Activated CD8-positive, alpha-beta memory T cell treated with anti-CD3 and anti-CD28 coated beads, Interleukin-2, amount 50 U/mL, for 4 hours (primary cell): Measurements from ENCODE around the gene DKC1.

ENCODE experiments used
- DNase-seq: peaks from one replicate; pipeline ENCODE4 v3.0.0-alpha.2; 2020

The DKC1 gene

GRCh38 chrX:154738011-154738738 is 24.5 kb upstream of the DKC1 start:
- DNase-seq: peak; percentile 33

DNA sequence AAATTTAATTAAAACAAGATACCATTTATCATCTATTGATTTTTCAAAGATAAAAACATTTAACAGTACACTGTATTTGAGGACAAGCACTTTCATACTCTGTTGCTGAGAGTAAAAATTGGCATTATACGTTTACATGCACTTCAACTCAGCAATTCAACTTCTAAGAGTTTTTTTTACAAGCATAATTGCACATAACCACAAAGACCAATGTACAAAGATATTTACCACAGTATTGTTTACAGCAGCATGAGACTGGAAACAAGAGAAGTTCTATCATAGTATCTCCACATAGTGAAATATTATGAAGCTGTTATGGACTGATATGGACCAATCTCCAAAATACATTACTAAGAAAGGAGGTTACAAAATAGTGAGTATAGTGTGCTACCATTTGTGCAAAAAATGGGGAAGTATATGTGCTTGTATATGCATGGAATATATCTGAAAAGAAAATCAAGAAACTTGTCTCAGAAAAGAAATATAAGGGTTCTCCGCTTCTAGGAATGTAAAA is 22.7 kb upstream of the DKC1 start:
- no peak for DNase-seq

- no peak for DNase-seq
These were observed 20.1 kb upstream of the DKC1 start for GRCh38 chrX:154742613-154743012.

DNA sequence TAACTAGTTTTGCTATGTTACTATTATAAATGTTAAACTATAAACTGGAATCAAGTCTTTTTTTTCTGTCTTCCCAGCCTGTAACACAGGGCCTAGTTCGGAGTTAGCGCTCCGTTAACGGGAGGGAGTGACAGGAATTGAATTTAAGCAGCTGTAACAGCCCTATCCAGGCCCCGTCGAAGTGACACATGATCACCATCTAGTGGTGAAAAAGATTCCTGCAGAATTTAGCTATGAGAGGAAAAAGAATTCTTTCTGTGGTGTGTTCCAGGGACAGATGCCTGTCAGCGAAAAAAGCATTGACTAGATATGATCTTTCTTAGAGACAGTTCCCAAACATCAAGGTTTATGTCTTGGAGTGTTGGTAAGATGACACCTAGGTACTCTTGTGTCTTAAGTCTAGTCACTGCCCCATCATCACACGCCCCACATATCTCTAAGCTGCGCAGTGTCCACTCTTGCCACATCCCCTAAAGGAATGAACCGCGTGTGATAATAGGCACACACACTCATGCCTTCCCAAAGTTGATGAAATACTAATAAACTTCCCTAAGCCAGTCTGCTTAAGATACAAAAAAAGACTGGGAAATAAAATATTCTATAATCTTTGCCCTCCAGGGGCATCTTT is 13.8 kb upstream of the DKC1 start:
- DNase-seq: peak; percentile 28

DNA sequence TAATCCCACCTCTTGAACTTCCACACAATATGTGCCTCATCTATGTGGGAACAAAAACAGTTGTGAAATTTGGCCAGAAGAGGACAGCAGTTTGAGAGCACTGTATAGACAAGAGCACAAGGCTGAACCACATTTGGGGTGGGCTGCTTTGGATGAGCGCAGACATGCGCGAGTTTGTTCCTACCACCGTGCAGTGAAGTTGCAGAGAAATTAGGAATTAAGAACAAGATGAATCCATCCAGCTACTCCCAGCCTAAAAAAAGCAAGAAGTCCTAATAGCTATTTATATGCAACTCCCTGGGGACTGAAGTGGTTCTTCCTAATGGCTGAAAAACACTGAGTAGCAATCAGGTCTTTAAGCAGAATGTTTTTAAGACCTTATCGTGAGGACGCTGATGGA is 12.8 kb upstream of the DKC1 start:
- DNase-seq: no peak

GRCh38 chrX:154750301-154751202 is 12.1 kb upstream of the DKC1 start, which contains the start of gene GAB3:
GAB3 (minus strand) TSS chrX:154751077; CDS start chrX:154751025, 52 bp downstream.
- DNase-seq: peak; percentile 45

DNA sequence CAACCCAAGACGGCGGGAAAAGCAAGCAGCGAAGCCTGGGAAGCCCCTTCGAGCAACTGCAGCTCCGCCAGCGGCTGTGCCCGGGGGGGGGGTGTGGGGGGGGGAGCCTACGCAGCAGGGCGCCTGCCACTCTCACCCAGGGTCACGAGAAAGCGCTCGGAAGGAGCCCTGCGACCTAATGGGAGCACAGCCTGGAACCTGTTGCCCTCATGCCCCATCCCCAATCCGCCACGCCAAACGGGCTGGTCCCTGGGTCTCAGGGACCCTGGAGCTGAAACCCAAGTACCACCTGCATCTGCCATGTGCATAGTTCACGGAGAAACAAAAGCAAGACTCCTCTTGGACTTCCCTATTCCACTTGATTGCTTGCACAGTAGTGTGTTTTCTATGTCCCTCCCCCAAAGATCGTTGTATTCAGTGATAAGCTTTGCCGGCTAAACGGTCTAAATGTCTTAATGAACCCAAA is 11.4 kb upstream of the DKC1 start:
- DNase-seq: no peak

GRCh38 chrX:154751669-154752271 is 10.9 kb upstream of the DKC1 start:
- DNase-seq: no peak

DNA sequence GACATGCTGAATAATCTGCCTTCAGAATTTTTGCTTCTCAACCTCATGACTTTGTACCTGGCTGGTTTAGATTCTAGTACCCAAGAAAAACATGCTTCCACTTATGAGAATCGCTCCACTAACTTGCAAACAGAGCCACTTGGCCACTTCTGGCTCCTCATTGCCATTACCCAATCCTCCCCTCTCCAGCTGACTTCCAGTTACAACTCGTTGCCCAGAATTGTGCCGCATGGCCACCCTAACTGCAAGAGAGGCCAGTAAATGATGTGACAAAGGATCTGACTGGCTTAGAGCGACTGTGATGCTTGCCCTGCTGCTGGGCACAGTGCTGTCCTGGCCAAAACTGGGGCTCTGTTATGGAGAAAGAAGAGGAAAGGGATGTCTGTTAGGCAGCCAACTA is 4.0 kb upstream of the DKC1 start:
- DNase-seq: no peak

DNA sequence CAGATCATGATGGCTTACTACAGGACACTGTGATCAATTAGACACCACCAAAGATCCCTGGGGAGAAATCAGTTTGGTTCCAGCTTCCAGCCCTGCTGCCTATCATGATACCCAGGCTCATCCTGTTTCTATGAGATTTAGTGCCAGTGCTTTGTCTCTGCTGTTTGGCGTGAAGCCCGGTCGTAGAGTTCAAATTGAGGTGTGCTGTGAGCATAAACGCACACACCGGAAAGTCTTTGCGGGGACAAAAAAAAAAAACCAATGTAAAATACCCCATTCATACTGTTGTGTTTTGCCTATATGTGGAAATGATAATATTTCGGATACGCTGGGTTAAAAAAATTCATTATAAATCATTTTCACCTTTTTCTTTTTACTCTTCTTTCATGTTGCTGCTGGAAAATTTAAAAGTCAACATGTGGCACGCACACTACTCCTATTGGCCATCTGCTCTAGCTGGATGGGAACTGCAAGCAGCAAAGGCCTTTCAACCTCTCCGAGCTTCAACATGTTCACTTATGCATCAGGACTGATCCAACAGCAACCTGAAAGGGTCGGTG is 607 bp upstream of the DKC1 start:
- no peak for DNase-seq

- DNase-seq: no peak
These were observed 12.0 kb downstream of the DKC1 start for GRCh38 chrX:154774622-154775021.

GRCh38 chrX:154775419-154776349 is 13.0 kb downstream of the DKC1 start:
- no peak for DNase-seq

- DNase-seq: no peak
These were observed 14.1 kb downstream of the DKC1 start for GRCh38 chrX:154776753-154777152.

DNA sequence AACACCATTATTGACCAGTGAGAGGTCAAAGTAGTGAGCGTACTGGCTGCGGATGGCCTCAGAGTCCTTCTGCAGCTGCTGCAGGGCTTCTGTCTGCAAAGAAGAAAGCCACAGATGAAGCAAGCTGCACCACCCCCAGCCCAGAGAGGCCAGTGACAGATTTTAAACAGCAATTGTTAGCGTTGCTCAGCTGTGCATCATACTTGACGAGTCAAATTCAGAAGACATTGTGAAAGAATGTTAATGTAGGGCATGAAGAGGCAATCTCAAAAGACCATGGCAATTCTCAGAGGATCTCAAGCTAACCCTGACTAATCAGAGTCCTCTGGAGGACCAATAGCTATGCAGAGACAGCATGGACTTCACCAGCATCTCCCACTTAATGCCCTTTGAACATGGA is 16.6 kb downstream of the DKC1 start:
- no peak for DNase-seq

DNA sequence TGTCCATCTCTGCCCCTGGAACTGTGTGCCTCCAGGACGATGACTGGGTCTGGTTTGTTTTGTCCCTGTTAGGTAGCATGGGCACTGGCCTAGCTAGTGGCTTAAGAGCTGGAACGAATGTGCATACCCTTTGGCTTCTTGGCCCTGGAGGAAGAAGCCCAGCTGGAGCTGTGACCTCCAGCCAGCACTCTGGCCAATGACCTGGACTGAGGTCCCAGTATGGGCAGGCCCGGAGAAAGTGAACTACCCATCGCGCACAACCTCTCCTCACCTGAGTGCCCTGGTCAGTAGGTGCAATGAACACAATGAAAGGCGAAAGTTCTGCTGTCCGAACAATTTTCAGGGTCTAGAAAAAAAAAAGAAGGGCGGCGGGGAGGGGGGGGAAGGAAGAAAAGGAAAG is 18.3 kb downstream of the DKC1 start:
- no peak for DNase-seq

DNA sequence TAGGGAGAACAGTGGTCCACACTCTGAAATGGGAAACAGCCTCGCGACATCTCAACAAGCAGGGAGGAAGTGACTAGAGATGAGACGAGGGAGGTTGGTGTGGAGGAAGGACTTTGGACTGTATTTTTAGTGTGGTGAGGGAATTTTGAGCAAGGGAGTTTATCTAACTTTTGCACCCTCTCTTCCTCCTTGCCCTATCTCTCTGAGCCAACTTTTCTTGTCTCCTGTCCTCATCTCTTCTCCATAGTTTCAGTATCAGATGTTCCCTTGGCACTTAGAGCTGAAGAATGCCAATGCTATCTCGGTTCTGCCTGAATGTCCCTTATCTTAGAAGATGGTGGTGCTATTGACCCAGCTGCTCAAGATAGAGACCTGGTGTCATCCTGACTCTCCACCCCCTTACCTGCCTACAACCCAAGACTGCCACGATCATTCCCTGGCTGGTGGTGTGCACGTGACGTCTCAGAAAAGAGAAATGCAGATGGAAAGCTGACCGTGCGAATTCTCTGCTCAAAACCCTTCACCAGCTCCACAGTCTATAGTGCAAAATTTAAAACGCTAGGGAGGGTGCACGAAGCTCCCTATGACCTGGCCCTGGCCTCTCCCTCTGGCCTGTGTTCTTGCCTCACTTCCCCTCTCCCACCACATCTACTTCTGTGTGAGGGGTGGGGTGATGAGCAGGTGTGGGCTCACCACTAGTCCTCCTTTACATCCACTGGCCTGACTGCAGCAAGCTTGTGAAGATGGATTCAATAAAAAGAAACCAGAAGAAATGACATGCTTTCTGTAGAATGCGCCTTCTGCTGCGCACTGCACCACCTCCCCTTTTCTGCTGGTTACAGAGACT is 21.7 kb downstream of the DKC1 start:
- no peak for DNase-seq

DNA sequence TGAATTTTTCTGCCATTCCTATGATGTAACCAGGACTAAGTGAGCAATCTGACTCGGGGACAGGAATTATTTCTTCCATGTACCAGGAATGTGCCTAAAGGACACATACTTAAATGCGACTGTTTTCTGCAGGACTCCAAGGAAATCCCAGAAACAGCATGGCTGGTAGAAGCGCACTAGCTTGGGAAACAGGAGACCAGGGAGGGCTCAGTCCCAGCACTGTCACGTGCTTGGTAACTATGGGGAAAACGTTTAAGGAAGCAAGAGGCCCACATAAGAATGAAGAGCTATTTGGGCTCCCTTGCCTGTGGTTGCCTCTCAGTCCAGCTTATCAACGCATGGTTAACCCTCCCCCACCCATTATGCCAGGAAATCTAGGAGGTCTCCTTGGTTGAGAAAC is 23.1 kb downstream of the DKC1 start:
- no peak for DNase-seq

GRCh38 chrX:154791467-154791866 is 28.8 kb downstream of the DKC1 start:
- no peak for DNase-seq

DNA sequence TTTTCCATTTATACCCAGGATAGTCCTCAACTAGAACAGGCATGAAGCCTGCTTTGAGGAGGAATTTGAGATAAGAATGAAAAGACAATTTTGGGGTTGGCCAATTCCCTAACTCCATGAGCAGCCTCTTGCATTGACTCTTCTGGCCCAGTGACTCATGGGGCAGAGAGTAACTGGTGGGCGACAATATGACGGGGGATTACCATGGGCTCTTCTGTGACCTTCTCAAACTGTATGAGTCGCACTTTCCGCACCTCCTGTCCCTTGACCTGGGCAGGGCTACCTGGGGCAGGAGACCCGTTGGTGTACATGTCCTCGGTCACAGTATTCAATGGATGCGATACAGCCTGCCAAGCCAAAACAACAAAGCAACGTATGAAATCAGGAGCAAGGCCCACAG is 29.3 kb downstream of the DKC1 start:
- DNase-seq: no peak

DNA sequence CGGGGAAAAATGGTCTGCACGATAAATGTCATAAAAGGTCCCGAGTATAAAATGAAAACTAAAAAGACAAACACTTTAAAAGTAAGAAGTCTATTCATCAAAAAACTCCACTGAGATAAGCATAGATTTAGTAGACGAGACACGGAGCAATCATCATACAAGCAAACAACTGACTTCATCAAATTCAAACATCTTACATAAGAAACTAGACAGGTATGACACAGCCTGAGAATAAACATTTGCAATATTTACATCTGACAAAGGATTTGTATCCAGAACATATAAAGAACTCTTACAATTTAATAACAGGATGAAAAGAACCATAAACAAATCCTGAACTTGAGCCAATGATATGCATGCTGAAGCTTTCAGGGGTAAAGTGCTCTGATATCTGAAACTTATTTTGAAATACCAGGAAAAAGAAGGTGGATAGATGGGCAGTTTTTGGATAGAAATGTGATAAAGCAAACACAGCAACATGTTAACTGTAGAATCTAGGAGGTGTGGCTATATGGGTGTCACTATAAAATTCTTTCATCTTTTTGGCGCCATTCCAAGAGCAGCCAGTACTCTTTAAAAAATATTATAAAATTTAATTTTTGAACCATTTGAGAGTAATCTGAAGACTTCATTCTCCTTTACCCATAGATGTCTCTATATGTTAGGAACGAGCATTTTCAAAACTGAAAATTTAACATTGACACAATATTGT is 30.6 kb downstream of the DKC1 start:
- DNase-seq: no peak
